Left lobe of liver (tissue), 2 donors: Measurements from ENCODE around the gene CCDC120. TPM values are rescaled to one million over a fixed set of nuclear protein-coding genes. Genes with fewer than 3 reads are reported as not detected.

Experiments
- ATAC-seq: fragments of 200-7000 bp; cut with Tn5 transposase; one replicate; pipeline ENCODE4 v1.9.1; 2020; ENCODE audit warnings: mild to moderate bottlenecking, moderate library complexity
- DNase-seq: peaks from one replicate; pipeline ENCODE4 v3.0.0-alpha.2; 2020; ENCODE audit warnings: low spot score
- total RNA-seq: library from RNA; stranded (reverse); gene quantifications from one replicate; pipeline ENCODE4 v1.2.1, GENCODE V29; 2021
- donor health status: DM: no; HTN: no; CAD: no; lungs with moderate emphysema.
- donor health status: DM: no; HTN: yes; CAD: no.

Gene CCDC120
- total RNA-seq, 1 donor from 2014 or later, result 4.7 TPM

DNA sequence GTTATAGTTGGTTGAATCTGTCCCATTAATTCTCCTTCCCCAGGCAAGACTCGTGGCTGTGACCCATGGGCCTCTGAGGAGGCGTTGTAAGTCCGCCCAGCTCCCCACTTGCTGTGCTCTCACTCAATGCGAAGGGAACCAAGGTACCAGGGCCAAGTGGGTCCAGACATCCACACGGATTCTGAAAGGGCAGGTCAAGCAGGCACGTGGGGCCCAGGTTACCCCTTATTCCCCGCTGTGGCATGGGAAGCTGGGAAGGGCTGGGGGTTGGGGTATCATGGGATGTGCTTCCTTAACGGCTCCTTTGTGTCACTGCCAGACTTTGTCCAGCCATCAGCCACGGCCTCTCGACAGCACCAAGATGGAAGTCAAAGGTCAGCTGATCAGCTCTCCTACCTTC is 3.1 kb downstream of the CCDC120 start:
- DNase-seq, result no peak

DNA sequence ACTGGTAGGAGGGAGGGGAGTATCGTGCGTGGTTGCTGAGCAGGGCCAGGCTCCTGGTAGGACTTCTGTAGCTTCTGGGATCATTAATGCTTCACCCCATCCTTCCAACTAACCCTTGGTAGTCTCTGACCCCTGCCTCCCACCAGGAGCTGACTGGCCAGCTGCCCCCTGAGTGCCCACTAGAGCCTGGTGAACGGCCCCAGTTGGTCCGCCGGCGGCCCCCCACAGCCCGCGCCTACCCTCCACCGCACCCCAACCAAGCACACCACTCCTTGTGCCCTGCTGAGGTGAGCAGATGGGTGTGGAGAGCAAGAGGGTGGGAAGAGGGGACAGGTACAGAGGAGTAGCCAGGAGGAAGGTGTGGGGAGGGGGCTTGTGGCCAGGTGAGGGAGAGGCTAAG is 4.9 kb downstream of the CCDC120 start:
- ATAC-seq (no peak), DNase-seq (no peak)

More for the DNA sequence above, 3.1 kb downstream of the CCDC120 start:
- no peak for ATAC-seq

DNA sequence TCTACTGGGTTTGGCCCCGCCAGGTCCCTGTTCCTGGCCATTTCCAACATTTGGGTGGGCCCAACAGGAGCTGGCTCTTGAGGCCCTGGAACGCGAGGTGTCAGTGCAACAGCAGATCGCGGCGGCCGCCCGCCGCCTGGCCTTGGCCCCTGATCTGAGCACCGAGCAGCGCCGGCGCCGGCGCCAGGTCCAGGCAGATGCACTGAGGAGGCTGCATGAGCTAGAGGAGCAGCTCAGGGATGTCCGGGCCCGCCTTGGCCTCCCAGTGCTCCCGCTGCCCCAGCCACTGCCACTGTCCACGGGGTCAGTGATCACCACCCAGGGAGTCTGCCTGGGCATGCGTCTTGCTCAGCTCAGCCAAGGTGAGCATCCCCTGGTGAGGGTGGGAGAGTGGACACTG is 5.5 kb downstream of the CCDC120 start:
- DNase-seq (no peak), ATAC-seq (no peak)

GRCh38 chrX:49064735-49065134 is 5.9 kb downstream of the CCDC120 start:
- DNase-seq (no peak), ATAC-seq (no peak)

- ATAC-seq (no peak), DNase-seq (no peak)
These were observed 7.5 kb downstream of the CCDC120 start for GRCh38 chrX:49066278-49066677.

DNA sequence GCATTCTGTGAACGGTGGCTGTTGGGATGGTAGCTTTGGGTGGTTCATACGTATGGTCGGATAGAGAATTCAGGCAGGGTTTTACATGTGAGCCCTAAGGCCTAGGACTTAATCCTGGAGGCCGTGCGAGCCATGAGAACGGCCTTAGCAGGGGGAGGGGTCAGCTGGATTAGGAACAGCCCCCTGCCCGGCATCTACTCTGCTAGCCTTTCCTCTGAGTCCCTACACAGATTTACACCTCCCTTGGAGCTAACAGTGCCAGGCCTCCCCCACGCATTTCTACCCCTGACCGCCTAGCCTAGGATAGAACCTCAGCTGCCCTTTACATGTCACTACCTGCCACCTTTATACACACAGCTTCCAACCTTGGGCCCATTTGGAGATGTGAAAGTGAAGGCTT is 7.9 kb downstream of the CCDC120 start:
- no peak for ATAC-seq
- no peak for DNase-seq

- DNase-seq, result no peak
These were observed 8.7 kb downstream of the CCDC120 start for GRCh38 chrX:49067285-49068120.

GRCh38 chrX:49069038-49069437 is 10.2 kb downstream of the CCDC120 start:
- ATAC-seq, result no peak
- DNase-seq, result no peak

More at GRCh38 chrX:49067285-49068120, 8.7 kb downstream of the CCDC120 start:
- ATAC-seq, result no peak

DNA sequence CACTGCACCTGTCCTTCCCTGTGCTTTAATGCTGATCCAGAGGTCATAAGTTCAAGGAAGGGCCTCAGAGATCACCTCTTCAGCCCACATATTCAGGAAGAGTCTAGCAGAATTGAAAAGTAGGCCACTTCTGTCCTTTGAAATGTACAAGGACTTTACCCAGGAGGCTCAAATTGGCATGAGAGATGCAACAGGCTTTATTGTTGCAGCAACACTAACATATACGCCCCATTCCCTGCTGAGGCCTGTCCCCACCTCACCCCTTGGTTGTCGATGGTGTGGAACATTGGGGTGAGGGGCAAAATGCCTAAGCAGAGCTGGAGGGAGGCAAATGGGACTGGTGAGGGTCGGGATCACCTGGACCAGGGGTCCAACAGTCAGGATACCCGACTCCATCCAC is 12.2 kb downstream of the CCDC120 start:
- no peak for ATAC-seq
- DNase-seq, result no peak

- ATAC-seq (peak; percentile 28), DNase-seq (no peak)
These were observed 13.3 kb downstream of the CCDC120 start for GRCh38 chrX:49071877-49072711.

DNA sequence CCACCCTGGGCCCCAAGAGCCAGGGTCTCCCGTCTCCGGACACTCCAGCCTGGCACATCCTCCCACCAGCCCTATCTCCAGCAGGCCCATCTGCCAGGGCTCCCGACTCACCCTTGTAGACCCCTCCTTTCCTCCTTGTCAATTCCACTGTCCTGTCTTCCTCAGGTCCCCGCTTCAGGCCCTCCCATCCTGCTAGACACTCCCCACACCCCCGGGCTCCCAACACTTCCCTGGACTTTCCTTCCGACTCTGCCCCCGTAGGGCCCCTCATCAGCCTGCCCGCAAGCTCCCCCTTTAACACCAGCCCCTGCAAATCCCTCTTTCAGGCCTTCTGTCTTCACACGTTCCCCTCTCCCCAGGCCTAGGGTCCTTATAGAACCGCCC is 13.9 kb downstream of the CCDC120 start:
- no peak for DNase-seq
- no peak for ATAC-seq

DNA sequence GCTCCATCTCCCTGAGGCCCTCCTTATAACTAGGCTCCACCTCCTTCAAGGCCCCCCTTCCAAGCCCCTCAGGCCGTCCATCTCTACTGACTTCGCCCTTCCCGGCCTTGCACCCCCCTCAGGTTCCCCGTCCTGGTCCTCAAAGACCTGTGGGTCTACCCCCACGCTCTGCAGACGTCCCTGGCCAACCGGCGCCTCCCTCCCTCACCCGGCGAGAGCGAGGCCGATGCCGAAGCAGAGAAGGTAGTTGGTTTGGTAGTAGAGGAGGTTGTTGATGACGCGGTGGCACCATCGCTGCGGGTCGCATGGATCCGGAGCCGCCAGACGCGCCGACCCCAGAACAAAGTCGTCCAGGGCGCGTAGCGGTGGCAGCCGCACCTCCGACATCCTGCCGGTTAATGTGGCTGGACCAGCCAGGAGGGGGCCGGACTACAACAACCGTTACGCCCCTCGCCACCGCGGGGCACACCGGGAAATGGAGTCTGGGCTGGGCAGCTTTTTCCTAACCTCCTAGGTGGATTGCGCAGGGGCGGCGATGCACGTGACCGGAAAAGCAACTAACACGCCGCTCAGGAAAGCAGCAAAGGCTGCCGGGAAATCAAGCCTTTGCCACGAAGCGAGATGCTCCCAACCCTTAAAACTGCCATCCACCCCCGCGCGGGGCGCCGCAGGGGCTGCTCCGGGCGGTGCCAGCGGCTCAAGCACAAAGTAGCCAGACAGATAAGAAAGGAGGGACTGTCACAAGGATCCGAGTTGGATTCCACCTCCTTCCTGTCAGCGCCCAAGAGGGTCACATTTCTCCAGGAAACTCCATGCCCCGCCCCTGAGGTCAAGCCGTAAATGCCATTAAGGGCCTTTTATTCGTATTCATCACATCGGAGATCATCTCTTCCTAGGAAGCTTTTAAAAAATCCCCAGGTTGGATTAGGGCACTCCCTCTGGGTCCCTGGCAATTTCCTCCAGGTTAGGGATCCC is 15.1 kb downstream of the CCDC120 start, which contains the start of gene PRAF2:
TSS of gene PRAF2 (minus strand) at position 402 of the 975 bp plus-strand sequence. CDS start at position 387, 15 bp downstream.
- peak; percentile 94 for DNase-seq
- ATAC-seq, result peak; percentile 93

- ATAC-seq, result no peak
- no peak for DNase-seq
These were observed 16.5 kb downstream of the CCDC120 start for GRCh38 chrX:49075347-49075746.

DNA sequence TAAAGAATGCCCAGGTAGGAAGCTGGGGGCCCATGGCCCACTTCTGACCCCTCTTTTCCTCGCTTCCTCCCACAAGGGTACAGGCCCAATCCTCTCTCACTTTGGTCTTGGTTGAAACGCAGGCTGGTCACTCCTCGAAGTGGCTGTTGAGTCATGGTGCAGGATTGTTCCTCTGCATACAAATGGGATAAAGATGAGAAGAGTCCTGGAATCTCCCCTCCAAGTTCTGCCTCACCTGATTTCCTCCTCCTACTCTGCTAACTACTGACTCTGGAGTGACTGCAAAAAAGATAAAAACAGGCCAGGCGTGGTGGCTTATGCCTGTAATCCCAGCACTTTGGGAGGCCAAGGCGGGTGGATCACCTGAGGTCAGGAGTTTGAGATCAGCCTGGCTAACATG is 19.1 kb downstream of the CCDC120 start:
- ATAC-seq (no peak), DNase-seq (no peak)

DNA sequence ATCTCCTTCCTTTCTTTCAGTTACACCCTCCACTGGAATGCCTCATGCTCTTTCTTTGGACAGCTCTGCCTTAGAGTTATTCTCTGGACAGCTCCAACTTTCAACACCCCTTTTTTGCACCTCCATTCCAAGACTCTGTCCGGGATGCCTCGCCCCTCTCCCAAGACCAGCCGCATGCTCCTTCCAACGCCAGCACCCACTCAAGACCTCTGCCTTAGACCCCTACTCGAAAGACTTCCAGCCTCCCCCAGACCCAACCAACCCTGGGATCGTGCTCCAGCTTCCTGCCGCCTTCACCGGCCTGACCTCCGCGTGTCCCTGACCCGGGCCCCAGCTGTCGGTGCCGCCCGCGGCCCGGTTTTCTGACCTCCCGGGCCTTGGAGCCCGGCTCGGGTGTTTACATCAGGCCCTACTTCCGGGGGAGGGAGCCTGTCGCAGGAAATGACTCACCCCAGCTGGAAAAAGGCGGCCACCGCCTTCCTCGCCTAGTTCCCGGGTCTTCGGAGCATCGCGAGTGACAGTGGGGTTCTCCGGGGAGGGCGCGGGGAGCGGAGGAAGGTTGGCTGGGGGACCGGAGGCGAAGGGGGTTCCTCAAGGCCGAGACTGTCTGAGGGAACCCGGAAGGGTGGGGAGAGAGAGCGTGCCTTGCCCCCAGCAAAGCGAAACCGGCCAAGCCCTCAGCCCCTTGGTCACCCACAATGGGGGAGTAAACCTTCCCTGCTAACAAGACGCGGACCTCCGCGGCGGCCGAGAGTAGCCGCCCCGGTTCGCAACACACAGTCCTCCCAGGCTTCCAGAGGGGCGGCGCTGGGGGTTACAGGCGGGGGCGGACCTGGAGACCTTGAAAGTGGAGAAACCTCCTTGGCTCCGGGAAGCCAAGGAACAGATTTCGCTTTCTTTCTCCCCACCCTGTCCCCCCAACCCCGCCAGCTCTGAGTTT is 21.0 kb downstream of the CCDC120 start, which contains the start of gene WDR45:
TSS of gene WDR45 (minus strand) at position 399 of the 940 bp plus-strand sequence. CDS start 1,792 bp downstream, outside the sequence.
- peak; percentile 94 for ATAC-seq

DNA sequence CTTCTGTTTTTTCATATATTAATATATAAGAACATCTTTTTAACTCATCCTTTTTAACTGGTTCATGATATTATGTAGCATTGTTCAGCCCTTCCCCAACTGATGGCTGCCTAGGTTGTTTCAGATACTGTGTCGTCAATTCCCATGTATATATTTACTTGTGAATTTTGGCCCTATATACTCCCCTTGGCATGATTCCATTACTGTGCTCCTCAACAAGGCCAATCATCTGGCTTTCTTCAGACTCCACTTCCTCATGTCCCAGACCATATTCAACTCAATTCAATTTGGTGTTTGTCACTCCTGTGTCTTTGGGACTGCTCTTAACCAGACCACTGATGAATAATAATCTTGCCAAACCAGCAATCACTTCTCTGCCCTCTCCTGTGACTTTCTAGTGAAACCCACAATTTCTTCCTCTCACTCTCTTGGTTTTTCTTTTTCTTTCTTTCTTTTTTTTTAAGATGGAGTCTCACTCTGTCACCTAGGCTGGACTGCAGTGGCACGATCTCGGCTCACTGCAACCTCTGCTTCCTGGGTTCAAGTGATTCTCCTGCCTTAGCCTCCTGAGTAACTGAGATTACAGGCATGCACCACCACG is 23.6 kb downstream of the CCDC120 start:
- no peak for ATAC-seq
- no peak for DNase-seq

More for the DNA sequence above, 21.0 kb downstream of the CCDC120 start, which contains the start of gene WDR45:
- DNase-seq, result peak; percentile 70

DNA sequence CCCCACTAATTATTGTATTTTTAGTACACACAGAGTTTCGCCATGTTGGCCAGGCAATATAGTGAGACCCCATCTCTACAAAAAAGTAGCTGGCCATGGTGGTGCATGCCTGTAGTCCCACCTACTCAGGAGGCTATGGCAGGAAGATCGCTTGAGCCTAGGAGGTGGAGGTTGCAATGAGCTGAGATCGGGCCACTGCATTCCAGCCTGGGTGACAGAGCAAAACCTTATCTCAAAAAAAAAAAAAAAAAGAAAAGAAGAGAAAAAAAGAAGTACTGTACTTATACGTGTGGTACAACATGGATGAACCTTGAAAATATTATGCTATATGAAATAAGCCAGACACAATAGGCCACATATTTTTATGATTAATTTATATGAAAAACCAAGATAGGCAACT is 30.8 kb downstream of the CCDC120 start:
- ATAC-seq, result no peak

DNA sequence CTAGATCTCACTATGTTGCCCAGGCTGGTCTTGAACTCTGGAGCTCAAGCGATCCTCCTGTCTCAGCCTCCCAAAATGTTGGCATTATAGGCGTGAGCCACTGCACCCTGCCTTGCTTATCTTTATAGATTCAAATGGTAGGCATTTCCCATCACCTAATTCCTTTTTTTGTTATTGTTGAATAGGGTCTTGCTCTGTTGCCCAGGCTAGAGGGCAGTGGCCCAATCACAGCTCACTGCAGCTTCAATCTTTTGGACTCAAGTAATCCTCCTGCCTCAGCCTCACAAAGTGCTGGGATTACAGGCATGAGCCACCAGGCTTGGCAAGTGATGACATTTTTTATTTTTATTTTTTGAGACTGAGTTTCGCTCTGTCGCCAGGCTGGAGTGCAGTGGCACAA is 37.6 kb downstream of the CCDC120 start:
- ATAC-seq, result no peak

More for the DNA sequence above, 30.8 kb downstream of the CCDC120 start:
- no peak for DNase-seq

More for the DNA sequence above, 37.6 kb downstream of the CCDC120 start:
- DNase-seq, result no peak
